ENCODE data around the gene CCT2. TPM values are rescaled to one million over a fixed set of nuclear protein-coding genes. Genes with fewer than 3 reads are reported as not detected.

The CCT2 gene
- total RNA-seq, 1 donor from 2014 or later, result 260 TPM

DNA sequence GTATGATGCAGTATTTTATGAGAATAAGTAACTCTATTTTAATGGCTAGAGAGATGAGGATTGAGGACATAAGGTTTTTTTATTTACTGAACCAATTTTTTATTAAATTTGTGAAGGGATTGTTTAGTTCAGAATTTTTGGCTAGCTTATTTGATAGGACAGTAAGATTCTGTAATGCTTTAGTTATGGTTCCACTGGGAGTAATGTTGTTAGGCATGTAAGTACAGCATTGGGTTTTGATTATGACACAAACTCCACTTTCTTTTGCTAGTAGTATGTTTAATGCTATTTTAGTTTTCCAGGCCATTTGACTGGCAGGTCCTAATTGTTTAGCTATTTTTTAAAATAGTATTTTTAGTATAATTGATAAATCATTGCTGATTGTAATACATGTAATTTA, 59.3 kb downstream of the CCT2 start:
- TF ChIP-seq, protein P1, sequence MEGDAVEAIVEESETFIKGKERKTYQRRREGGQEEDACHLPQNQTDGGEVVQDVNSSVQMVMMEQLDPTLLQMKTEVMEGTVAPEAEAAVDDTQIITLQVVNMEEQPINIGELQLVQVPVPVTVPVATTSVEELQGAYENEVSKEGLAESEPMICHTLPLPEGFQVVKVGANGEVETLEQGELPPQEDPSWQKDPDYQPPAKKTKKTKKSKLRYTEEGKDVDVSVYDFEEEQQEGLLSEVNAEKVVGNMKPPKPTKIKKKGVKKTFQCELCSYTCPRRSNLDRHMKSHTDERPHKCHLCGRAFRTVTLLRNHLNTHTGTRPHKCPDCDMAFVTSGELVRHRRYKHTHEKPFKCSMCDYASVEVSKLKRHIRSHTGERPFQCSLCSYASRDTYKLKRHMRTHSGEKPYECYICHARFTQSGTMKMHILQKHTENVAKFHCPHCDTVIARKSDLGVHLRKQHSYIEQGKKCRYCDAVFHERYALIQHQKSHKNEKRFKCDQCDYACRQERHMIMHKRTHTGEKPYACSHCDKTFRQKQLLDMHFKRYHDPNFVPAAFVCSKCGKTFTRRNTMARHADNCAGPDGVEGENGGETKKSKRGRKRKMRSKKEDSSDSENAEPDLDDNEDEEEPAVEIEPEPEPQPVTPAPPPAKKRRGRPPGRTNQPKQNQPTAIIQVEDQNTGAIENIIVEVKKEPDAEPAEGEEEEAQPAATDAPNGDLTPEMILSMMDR (conservative IDR thresholded peaks at IDR 0.05), result no peak
- Mint-ChIP-seq H3K27ac (no peak overlapping the region), H3K4me1 (ENCODE audit: unreplicated experiment) (no peaks in the 10 kb centered on the region), H3K36me3 (no peaks in the 10 kb centered on the region), H3K9me3 (no peaks in the 10 kb centered on the region), H3K4me3 (no peak overlapping the region), H3K27me3 (peaks cover 3% of the 10 kb centered on the region)
- DNase-seq (ENCODE audit: extremely low spot score, unreplicated experiment), result no peak

DNA sequence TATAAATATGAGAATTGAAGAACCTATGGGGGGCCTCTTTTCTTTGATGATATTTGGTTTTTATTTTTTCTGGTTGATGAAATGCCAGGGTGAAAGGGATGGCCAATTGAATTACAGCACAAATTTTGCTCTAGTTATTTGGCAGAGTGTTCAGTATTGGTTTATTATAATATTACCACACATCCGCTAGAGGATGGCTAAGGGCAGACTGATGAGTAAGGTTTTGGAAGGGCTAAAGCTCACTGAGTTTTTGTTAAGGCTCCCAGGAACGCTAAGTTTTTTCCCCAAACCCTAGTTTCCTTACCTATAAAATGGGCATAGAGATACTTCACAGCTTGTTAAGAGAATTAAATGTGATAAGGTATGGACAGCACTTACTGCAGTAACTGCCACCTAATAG, 59.8 kb downstream of the CCT2 start:
- Mint-ChIP-seq H3K9me3 (no peaks in the 10 kb centered on the region), H3K36me3 (no peaks in the 10 kb centered on the region), H3K4me1 (ENCODE audit: unreplicated experiment) (no peaks in the 10 kb centered on the region), H3K27ac (no peak overlapping the region), H3K4me3 (no peak overlapping the region), H3K27me3 (peaks cover 3% of the 10 kb centered on the region)
- DNase-seq (ENCODE audit: extremely low spot score, unreplicated experiment), result no peak
- TF ChIP-seq, protein P1 (conservative IDR thresholded peaks at IDR 0.05), result no peak

DNA sequence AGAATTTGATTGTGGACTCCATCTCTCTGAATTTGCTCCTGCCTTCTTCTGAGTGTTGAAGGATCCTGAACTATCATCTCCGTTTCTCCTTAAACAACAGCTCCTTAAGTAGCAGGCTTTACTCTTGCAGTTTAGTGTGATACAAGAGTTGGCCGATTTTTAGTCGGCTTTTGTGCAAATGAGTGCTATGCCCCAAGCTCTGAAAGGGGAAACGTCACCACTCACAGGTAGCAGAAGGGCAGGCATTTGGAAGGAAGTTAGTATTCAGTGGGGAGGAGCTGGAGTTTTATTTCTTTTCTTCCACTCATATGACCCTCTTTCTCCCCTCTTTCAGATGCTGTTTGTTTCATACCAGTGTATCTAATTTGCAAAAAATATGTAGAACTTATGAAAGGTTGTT, 61.9 kb downstream of the CCT2 start:
- Mint-ChIP-seq H3K4me3 (no peak overlapping the region), H3K4me1 (ENCODE audit: unreplicated experiment) (peaks cover 5% of the 10 kb centered on the region), H3K9me3 (no peaks in the 10 kb centered on the region), H3K27ac (no peak overlapping the region), H3K36me3 (no peaks in the 10 kb centered on the region), H3K27me3 (peaks cover 3% of the 10 kb centered on the region)
- DNase-seq (ENCODE audit: extremely low spot score, unreplicated experiment), result no peak
- TF ChIP-seq, protein P1 (conservative IDR thresholded peaks at IDR 0.05), result no peak

DNA sequence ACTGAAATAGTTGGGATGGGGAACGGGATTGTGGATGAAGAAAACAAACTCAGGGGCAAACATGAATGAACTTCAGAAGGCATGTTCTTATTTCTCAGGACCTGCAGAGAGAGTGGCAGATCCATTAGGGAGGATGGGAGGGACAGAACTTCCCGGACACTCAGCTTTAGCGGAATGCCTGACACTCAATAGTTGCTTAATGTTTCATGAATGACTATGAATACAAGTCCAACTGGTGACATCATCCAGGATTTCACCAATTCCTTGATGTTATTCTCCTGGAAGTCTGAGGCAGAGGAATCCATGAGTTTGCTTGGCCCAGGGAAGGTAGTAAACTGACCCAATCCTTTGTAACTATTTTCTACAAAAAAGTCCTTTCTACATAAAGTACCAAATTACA, 63.2 kb downstream of the CCT2 start:
- Mint-ChIP-seq H3K4me3 (no peak overlapping the region), H3K36me3 (no peaks in the 10 kb centered on the region), H3K4me1 (ENCODE audit: unreplicated experiment) (peaks cover 5% of the 10 kb centered on the region), H3K27me3 (peaks cover 3% of the 10 kb centered on the region), H3K9me3 (no peaks in the 10 kb centered on the region), H3K27ac (no peak overlapping the region)
- TF ChIP-seq, protein P1 (conservative IDR thresholded peaks at IDR 0.05), result no peak
- no peak for DNase-seq (ENCODE audit: extremely low spot score, unreplicated experiment)

DNA sequence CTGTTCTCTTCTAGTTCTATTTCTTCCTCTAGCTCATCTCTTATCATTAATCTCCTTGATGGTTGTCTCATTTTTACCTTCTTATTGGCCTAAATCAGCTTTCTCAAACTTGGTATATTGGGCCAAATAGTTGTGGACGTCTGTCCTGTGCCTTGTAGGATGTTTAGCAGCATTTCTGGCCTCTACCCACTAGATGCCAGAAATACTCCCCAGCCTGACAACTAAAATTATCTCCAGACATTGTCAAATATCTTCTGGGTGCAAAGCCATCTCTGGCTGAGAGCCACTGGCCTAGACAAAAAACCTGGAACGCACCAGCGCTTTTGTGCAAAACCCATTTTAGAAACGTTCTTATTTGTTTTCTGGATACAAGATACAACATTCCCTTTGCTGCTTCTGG, 64.3 kb downstream of the CCT2 start:
- Mint-ChIP-seq H3K27me3 (peaks cover 3% of the 10 kb centered on the region), H3K27ac (no peak overlapping the region), H3K4me1 (ENCODE audit: unreplicated experiment) (peaks cover 5% of the 10 kb centered on the region), H3K4me3 (no peak overlapping the region), H3K36me3 (no peaks in the 10 kb centered on the region), H3K9me3 (no peaks in the 10 kb centered on the region)
- DNase-seq (ENCODE audit: extremely low spot score, unreplicated experiment), result no peak
- TF ChIP-seq, protein P1 (conservative IDR thresholded peaks at IDR 0.05), result no peak

Small RNA genes within 50 kb of the gene (microRNA-seq; reads per million reads assigned to microRNA genes)
- gene MIR3913-1 (not detected), gene MIR3913-2 (not detected)

Other genes with a start within 250 kb of the CCT2 start
- gene LYZ, start 237.1 kb upstream of the CCT2 start, total RNA-seq (ENCODE audit: low replicate concordance), result 113 and 174 TPM in 2 replicates
- 21.4 and 24.6 TPM in 2 replicates for gene YEATS4, start 225.7 kb upstream of the CCT2 start, total RNA-seq (ENCODE audit: low replicate concordance)
- gene FRS2, start 115.1 kb upstream of the CCT2 start, total RNA-seq (ENCODE audit: low replicate concordance), result 39.5 and 41.2 TPM in 2 replicates
- not detected in 2 replicates for gene LRRC10, start 25.4 kb downstream of the CCT2 start, total RNA-seq (ENCODE audit: low replicate concordance)
- gene BEST3, start 113.8 kb downstream of the CCT2 start, total RNA-seq (ENCODE audit: low replicate concordance), result 0.14 and 0.77 TPM in 2 replicates
- 24.3 and 48.6 TPM in 2 replicates for gene RAB3IP, start 153.4 kb downstream of the CCT2 start, total RNA-seq (ENCODE audit: low replicate concordance)
- gene MYRFL, start 239.8 kb downstream of the CCT2 start, total RNA-seq (ENCODE audit: low replicate concordance), result 0.43 and 2.5 TPM in 2 replicates